DOHH2 (cell line): ENCODE data around the gene SLC35B2.

ENCODE experiments used
- H3F3A ChIP-seq: fragments of 200-600 bp; sonication (generic), shearing (Covaris generic); 2 replicates; pipeline ENCODE4 v1.6.0; 2016; ENCODE audit warnings: antibody characterized with exemption, mild to moderate bottlenecking; ENCODE audit not compliant: control insufficient read depth, insufficient read depth
- H3K27ac ChIP-seq: fragments of 200-600 bp; sonication (generic); 2 replicates; pipeline ENCODE4 v1.5.1; 2014; ENCODE audit warnings: low read depth, mild to moderate bottlenecking, low read length, moderate library complexity
- H3K27me3 ChIP-seq: fragments of 200-600 bp; sonication (generic); 2 replicates; pipeline ENCODE4 v1.6.1; 2014; ENCODE audit warnings: mild to moderate bottlenecking, low read length, mixed read lengths; ENCODE audit not compliant: control insufficient read depth
- H3K36me3 ChIP-seq: fragments of 200-600 bp; sonication (generic); 2 replicates; pipeline ENCODE4 v1.6.1; 2014; ENCODE audit warnings: mild to moderate bottlenecking, low read length, moderate library complexity, mixed read lengths; ENCODE audit not compliant: control insufficient read depth
- H3K4me1 ChIP-seq: fragments of 200-600 bp; sonication (generic); 2 replicates; pipeline ENCODE4 v1.6.1; 2014; ENCODE audit warnings: mild to moderate bottlenecking, low read length, mixed read lengths; ENCODE audit not compliant: control insufficient read depth
- H3K4me2 ChIP-seq: fragments of 200-600 bp; sonication (generic); 2 replicates; pipeline ENCODE4 v1.6.0; 2014; ENCODE audit warnings: mild to moderate bottlenecking, low read length, moderate library complexity
- H3K4me3 ChIP-seq: fragments of 200-600 bp; sonication (generic); 2 replicates; pipeline ENCODE4 v1.5.1; 2014; ENCODE audit warnings: mild to moderate bottlenecking, low read length, mixed read lengths
- H3K79me2 ChIP-seq: fragments of 200-600 bp; sonication (generic); 2 replicates; pipeline ENCODE4 v1.6.1; 2014; ENCODE audit warnings: mild to moderate bottlenecking, low read length, mixed read lengths; ENCODE audit not compliant: control insufficient read depth
- H3K9me2 ChIP-seq: fragments of 200-600 bp; sonication (generic); replicated peaks from 2 replicates; pipeline ENCODE4 v1.6.1; 2014; ENCODE audit warnings: mild to moderate bottlenecking, low read length, mixed read lengths; ENCODE audit not compliant: control insufficient read depth
- H3K9me3 ChIP-seq: fragments of 200-600 bp; sonication (generic); 2 replicates; pipeline ENCODE4 v1.6.1; 2014; ENCODE audit warnings: antibody characterized with exemption, low read length, mixed read lengths; ENCODE audit not compliant: control insufficient read depth, insufficient read depth
- H4K20me1 ChIP-seq: fragments of 200-600 bp; sonication (generic); 2 replicates; pipeline ENCODE4 v1.6.0; 2014; ENCODE audit warnings: low read depth, mild to moderate bottlenecking, antibody characterized with exemption, low read length, moderate library complexity; ENCODE audit not compliant: control insufficient read depth, insufficient read depth
- CTCF ChIP-seq: fragments of 200-600 bp; sonication (generic); IDR thresholded peaks from one replicate; pipeline ENCODE4 v1.5.1; 2014; ENCODE audit warnings: antibody characterized with exemption, mild to moderate bottlenecking, low read depth, low read length; ENCODE audit not compliant: poor library complexity, severe bottlenecking

The SLC35B2 gene

GRCh38 chr6:44207966-44208365 is 49.4 kb downstream of the SLC35B2 start:
- peaks cover 12% of the 10 kb centered on the region for H3K27me3 ChIP-seq
- no peak for TF ChIP-seq CTCF
- H3K9me2 ChIP-seq = no peaks in the 10 kb centered on the region
- no peak overlapping the region for H3K27ac ChIP-seq
- no peaks in the 10 kb centered on the region for H3K36me3 ChIP-seq
- no peaks in the 10 kb centered on the region for H3F3A ChIP-seq
- no peaks in the 10 kb centered on the region for H3K9me3 ChIP-seq
- no peaks in the 10 kb centered on the region for H4K20me1 ChIP-seq
- no peaks in the 10 kb centered on the region for H3K4me1 ChIP-seq
- no peak overlapping the region for H3K4me2 ChIP-seq
- no peaks in the 10 kb centered on the region for H3K79me2 ChIP-seq
- H3K4me3 ChIP-seq = no peak overlapping the region
